ENCODE measurements around the gene GLP2R.

- no peak for TF ChIP-seq CTCF (IDR thresholded peaks at IDR 0.05)
- TF ChIP-seq POLR2A (IDR thresholded peaks at IDR 0.05): no peak
Observed at GRCh38 chr17:9828296-9829295, 2.9 kb downstream of the GLP2R start.
